ENCODE measurements around the gene XPO6.
"Not testable (repeated sequence)": the region's sequence is repeated elsewhere in the genome, so short reads cannot be mapped to it uniquely, and the experiment has no call there.

Gene XPO6

DNA sequence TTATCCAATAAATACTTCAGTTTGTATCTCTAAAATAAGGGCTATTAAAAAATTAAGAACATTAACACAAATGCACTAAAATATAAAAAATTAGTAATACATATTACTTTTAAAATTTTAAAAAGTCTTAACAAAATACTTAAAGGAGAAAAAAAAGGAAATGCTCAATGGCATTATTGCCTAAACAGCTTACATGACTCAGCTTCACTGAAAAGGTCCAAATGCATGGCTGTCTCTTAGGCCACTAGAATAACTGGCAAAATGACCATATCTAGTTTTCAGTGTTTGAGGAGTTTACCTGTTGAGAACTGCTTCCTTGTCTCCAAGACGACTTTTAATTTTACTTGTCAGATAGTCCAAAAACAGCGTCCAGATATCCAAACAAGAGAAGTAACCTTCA, 66.0 kb downstream of the XPO6 start:
- DNase-seq = no peak

DNA sequence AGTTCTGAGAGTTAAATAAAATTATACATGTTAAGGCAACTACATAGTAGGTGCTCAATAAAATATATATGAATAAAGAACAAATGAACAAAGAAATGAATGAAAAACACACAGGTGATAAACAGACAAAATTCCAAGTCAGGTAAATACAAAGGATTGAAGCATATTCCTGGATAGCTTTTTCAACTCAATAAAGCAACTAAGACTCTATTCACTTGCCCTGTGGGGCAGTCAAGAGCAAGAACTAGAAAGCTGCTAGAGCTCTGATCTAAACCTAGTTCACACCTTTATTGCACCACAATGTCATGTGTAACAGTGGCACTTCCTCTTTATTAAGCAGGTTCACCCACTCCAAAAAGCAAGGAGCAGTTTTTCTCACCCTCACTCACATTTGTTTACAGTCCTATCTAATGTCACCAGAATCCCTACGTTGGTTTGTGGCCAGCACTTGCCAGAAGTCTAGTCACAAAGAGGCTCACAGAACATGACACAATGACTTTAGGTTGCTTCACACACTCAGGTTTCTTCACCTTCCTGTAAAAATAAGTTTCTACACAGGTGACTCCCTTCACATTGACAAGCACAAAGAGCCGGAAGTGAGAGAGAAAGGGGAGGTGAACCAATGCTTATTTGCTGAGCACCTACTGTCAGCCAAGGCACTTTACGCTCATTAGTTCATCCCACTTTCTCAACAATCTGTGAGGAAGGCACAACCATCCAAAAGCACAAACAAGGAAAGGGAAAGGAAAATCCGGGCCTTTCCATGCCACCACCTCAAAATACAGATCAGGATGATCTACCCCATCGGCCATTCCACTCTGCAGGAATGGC, 70.8 kb downstream of the XPO6 start:
- DNase-seq = no peak

DNA sequence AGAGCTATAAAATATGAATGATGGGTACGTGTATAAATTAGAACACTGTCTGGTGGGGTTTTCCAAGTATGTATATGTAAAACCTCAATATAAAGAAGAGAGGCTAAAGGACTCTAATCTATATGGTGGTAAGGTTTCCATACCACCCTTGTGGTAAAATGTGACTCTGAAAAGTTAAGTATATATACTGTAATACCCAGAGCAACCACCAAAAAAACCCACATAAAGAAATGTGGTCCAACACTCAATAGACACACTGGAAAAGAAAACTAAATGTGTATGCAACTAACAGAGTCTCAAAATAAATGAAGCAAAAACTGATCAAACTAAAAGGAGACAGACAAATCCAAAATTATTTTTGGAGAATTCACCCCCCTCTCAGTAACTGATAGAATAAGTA, 72.2 kb downstream of the XPO6 start:
- no peak for DNase-seq

DNA sequence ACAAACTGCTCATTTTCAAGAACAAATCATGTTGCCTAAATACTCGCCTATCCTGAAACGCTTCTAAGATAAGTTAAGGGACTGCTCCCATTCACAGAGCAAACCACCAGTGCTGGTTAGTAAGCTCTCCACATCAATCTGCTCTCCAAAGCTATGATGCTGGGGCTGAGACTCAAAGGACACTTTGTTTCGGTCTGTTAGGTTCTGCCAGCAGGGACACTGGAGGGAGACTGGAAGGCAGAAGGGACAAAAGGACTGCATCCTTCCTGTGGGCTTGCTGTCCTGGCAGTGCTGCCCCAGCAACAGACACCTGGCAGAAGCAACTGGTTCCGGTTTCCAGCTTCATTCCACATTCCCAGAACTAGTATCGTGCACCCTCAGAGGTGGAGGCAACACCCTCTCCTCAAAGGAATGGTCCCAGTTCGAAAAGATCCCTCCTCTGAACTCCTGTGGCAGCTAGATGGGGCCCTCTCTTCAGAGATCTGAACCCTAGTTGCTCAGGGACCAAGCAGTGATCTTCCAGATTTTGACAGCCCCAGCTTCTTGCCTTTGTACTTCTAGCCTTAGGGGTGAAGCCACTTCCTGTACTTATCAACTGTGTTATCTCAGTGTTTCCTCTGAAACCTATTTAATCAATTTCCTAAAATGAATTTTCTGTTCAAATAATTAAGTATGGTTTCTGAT, 74.9 kb downstream of the XPO6 start:
- DNase-seq = no peak

DNA sequence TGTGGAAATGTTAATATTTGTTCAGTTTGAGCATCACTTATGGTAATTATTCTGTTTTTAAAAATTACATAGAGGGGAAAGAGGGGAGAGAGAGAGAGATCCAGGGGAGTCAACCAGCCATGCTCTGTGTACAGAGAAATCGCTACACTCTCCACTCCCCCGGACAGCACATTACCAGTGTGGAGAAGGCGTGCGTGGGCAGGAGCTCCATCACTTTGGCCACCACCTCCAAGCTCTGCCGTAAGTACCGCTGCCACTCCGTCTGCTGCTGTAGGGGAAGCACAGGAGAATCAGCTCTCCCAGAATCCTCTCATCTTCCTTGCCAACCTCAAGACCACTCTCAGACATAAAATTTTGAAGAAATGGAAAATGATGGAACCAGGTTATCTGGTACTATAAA, 78.1 kb downstream of the XPO6 start:
- no peak for DNase-seq

DNA sequence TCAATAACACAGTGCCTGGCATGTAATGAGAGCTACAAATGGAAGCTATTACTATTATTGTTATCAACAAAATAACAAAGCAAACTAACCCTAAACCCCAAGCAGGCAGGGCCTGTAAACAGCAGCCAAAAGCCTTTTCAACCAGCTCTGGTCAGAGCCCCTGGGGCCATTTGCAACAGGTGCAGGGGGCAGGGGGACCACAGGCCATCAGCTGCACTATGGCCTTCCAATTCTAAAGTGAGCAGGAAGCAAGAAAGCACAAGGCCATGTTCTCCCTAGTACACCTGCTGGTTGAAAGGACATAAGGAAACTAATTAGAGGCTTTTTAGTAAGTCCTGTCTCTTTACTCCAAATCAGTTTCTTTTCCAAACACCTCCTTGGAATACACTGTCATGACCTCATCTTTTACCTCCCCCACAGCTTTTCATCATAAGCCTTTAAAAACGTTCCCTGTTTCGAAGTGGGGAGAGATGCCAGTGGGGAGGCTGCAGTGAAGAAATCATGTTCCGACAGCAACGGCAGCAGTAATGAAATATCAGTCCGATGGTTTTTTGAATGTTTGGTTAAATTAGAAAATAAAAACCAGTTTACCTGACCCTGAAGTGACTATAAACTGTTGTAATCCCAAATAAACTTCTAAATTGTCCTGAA, 79.9 kb downstream of the XPO6 start:
- DNase-seq = no peak

DNA sequence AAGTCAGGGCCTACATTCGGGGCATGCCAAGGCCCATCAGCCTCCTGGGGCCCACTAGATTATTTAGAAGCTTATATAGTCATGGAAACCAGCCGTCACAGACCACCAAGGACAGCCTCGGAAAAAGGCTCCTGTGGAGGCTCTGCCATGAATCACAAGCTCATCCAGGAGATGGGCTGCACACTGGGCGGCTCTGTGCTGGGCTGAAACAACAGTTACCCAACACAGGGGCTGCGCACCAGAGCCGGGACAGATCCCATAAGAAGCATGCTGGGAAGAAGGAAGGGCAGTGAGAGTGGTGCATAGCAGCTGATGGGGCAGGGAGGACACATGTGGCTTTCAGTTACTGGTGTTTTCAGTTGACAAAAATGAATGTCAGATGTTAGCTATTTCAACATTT, 80.6 kb downstream of the XPO6 start:
- DNase-seq = no peak

DNA sequence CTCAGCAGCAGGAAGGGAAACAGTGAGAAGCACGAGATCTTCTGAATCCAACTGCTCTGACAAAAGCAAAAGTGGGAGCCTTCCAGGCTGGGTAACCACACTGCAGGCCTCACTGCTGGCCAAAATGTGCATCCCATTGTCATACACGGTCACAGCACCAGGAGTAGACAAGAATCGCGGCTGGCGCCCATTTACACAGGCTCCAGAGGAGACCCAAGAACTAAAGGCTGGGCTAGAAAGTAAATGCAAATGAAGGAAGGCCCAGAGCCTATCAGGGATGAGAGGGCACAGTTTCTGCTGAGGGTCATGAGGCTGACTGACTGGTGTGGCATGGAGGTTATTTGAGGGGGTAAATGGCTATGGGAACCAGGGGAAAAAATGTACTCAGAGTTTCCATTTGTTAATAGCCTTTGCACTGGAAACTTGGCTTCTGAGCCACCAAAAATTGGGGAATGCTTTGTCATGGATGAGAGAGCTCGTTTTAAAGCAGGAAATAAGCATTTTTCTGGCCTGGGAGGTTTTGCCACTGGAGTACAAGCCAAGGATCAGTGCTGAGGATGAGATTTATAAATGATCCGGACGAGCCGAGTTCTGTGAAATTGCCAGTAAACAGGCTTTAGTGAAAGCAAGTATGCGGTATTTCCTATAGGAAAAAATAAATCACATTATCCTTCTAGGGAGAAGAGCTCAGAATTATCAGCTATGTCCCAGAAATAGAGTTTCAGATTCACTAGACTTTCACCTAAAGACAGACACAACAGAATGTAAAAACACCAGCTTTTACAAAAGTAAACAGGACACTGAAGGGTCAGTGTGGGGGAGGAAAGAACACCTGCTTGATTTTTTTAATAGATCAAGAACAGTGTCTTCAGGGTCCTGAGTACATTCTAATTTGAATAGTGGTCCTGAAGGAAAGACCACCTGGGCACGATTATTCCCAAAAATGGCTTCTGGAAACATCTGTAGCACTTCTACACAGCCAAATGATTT, 81.4 kb downstream of the XPO6 start:
- DNase-seq = no peak

DNA sequence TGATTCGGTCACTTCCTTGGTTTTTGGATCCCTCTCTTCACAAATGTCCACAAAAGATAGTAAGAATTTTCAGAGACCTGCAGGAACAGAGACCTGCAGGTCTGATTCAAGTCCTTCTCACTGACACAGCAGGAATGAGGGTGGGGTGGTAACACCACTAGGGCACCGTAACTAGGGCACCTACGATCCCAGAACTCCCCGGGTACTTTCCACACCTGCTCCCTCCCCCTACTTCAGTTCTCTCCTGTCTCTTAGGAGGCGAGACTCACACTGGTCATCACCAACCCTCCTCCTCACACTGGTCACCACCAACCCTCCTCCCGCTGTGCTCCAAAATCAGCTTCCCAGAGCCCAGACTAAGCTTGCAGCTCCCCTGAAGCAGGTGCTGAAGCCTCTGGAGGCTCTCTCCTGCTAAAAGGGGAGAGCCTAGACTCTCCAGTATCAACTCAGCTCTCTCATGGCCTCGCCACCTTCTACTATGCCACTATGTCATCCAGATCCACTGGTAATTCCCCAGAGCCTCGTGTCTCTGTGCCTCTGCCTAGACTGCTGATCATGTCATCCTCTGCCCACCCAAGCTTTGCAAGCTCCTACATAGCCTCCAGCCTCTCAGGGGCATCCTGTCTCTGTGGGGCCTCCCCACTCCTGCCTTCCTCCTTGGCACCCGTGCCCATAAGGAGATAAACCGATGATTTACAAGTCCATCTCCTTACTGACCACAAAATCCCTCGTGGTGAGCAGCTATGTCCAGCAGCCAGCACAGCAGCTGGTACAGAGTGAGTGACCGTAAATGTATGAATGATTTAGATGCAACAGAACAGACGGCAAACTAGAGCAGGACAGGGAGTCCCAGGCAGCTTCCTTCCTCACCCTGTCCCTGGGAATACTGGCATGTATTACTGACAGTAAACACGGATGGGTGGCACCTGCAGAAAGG, 84.8 kb downstream of the XPO6 start:
- no peak for DNase-seq

DNA sequence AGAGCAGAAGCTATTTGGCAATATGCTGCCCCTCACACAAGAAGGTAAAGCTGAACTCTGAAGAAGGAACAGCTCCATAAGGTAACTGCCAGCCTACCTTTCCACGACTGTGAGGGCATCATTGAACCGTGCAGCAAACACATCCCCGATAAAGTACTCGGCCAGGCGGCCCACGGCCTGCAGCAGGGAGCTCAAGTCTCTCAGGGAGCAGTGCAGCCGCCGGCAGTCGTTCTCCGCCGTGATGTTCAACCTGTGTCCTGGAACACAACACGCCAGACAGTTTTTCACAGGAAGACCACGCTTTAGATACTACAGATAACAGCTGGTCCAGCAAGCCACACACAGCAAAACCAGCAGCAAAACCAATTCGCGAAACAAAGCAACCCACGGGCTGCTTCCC, 86.2 kb downstream of the XPO6 start:
- DNase-seq = no peak

DNA sequence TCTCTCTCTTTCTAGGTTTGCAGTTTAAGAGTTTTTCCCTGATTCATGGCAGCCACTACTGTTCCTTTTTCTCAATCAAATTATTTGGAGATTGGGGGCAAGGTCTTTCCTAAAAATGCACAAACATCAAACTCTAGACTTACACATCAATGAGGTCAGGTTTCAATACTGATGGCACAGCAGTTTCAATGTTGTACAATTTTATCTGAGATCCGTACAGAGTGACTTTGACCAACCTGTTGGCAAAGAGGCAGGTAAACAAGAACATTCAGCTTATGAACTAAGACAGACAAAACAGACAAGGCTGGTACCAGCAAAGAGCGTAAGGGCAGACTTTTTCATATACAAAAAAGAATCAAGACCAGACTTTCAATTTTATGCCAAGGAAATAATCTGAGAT, 90.2 kb downstream of the XPO6 start:
- DNase-seq = no peak

DNA sequence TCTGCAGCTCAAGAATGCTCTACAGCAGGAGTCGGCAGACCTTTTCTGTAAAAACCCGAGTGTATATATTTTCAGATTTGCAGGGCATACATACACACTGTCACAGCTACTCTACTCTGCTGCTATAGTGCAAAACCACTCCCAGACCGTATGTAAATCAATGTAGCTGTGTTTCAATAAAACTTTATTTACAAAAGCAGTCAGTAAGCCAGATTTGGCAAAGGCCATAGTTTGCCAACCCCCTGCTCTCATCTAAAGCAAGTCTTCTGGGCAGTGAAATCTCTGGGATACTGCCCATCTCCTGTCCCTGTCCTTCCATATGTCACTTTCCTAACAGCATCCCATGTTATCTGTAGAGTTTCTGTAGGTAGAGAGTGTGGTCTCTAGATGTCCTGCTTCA, 91.0 kb downstream of the XPO6 start:
- no peak for DNase-seq

DNA sequence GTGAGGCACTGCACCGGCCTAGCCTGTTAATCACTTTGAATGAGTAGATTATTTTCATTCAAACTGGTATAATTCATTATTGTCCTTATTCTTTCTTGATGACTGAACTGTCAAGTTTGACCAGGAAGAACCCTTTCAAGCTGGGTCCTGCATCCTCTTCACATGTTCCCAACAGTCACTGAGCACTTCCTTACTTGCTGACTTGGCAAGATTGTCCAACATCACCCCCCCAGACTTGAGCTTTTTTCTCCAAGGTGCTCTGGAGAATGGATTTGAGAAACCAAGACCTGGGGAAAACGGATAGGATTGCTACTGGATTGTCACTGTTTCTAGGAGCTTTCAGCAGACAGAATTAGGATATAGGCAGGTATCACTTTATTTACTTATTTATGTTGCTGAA, 93.1 kb downstream of the XPO6 start:
- DNase-seq = no peak

DNA sequence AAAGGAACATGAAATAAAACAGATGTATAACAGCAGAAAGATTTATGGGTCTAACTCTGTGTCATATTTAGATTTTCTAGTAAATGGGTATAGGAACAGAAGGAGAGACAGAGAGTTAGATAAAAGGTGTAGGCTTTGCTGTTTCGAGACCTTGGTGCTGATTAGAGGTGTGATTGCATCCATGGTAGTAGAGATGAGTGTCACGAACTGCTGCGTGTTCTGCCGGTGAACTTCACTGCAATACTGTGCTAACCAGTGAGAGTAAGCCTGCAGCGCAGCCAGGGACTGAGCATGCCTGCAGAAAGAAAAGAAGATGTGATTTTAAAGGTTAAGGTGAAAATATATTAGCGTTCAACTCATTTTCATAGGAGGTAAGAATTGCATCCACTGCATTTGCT, 94.6 kb downstream of the XPO6 start:
- no peak for DNase-seq

DNA sequence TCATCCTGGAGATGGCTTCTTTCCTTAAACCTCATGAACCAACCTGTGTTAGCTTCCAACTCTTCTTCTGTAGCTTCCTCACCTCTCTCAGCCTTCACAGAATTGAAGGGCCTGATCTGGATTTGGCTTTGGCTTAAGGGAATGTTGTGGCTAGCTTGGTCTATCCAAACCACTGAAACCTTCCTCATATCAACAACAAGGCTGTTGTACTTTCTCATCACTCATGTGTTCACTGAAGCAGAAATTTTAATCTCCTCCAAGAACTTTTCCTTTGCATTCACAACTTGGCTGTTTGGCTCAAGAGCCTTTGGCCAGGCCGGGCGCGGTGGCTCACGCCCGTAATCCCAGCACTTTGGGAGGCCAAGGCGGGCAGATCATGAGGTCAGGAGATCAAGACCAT, 95.9 kb downstream of the XPO6 start:
- not testable (repeated sequence) for DNase-seq

DNA sequence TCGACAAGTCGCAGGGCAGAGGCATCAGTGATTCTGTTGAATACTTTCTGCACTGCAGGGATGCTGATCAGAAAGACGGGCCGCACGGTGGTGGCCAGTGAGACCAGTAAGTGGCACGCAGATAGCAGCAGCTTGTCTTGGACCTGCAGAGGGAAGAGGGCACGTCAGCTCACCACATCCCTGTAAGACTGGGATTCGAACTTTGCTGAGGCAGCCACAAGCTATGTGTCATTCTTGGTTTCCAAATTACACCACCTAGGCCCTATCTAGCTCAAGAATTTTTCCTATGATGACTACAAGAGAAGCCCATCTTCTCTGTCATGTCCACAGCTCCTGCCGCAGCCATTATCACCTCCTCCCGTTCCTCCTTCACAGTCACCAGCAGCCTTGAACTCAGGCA, 98.9 kb downstream of the XPO6 start:
- DNase-seq = no peak

DNA sequence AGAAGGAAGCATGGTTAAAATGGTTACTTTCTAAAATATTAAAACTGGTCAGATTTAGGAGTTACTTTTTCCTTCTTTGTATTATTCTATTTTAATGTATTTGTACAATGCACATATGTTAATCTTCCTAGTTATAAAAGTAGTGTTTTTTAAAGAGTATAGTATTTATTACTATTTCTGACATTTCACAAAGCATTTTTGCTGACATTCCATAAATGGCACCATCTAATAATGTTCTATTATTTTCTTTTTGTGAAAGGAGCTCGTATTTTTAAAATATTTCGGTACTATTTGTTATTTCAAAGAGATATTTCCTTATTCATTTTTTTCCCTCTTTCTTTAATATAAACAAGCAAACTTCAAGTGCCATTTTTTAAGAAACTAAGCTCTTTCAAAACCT, 100.8 kb downstream of the XPO6 start:
- DNase-seq = no peak

DNA sequence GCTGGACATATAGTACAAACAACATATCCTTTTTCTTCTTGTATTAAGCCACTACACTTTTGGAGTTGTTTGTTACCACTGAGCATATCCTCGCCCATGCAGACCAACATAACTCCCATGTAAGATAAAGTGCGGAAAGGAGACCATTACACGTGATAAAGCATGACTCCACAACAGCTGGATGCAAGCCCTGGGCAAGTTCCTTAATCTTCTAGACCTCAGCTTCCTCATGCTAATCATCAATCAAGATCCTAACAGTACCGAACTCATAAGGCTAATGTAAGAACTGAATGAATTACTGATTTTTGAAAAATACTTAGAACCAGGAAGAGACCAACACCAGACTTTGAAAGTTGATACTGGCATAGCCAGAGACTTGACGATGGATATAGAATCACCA, 101.3 kb downstream of the XPO6 start:
- no peak for DNase-seq

DNA sequence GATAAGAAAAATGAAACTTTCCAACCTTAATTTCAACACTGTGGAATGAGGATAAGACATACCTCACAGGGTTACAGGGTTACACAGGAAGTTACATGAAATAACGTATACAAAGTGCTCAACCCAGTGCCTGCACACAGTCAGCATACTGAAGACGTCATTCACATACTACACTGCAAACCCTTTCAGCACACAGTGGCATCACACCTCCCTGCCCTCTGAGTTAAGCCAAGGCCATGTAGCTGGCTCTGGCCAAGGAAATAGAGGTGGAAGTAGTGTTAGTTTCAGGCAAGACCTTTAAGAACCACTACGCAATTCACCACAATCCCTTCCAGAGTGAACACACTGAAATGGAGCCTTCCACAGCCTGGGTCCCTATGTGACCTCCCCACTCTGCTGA, 101.7 kb downstream of the XPO6 start:
- peak; percentile 50 for DNase-seq

DNA sequence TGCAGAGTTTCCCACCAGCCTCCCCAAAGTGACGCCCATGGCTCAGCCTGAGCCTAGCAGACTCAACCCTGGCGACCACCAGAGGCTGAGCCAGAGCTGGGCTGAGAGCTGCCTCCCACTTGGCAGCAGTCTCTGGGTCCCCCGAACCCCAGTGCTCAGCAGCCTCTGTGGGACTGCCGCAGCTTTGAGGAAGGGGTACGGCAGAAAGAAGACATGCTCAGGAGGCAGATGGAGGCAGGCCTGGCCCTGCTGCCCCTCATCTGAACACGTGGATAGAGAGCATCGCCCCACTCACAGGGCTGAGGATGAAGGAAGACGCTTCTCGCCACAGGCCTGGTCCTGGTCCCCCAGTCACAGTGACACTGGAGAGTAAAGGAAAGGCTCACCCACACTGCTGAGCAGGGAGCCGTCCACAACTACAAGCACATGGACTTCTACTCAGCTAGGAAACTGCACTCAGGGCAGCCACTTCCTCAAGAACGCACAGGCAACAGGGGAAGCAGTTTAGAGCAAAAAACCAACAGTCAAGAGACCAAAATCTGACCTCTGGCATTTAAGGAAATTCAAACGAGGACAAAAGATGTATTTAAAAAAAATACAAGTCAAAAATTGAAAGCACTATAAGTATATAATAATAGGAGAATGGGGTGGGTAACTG, 103.0 kb downstream of the XPO6 start:
- no peak for DNase-seq

DNA sequence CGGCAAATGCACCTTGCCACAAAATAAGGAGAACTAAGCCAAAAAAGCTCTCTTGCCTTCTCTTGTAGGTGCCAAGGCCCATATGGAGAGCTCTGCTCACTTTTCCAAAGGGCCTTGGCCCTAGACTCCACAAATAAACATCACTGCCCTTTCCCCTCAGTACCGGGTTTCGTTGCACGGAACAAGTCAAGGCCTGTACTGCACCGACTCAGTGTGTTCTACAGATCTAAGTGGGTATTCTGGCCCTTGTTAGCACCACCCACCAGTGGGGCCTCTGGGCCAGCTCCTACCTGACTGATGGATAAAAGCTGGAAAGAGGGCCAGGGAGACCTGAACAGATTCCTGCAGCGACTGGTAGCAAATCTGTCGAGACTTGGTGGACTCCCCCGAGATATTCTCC, 104.5 kb downstream of the XPO6 start:
- DNase-seq = no peak

Measured in NCI-H226 (cell line).